Stimulated activated naive CD4-positive, alpha-beta T cell treated with Interleukin-2 at 50 U/mL for 16 hours (primary cell): ENCODE measurements around the gene SHCBP1L.

Experiments used
- DNase-seq: peaks from one replicate; lab custom pipeline; 2025; lab: John Stamatoyannopoulos, UW

SHCBP1L gene

GRCh38 chr1:182889997-182890396 lies 63.0 kb downstream of the SHCBP1L start:
- no peak for DNase-seq

DNA sequence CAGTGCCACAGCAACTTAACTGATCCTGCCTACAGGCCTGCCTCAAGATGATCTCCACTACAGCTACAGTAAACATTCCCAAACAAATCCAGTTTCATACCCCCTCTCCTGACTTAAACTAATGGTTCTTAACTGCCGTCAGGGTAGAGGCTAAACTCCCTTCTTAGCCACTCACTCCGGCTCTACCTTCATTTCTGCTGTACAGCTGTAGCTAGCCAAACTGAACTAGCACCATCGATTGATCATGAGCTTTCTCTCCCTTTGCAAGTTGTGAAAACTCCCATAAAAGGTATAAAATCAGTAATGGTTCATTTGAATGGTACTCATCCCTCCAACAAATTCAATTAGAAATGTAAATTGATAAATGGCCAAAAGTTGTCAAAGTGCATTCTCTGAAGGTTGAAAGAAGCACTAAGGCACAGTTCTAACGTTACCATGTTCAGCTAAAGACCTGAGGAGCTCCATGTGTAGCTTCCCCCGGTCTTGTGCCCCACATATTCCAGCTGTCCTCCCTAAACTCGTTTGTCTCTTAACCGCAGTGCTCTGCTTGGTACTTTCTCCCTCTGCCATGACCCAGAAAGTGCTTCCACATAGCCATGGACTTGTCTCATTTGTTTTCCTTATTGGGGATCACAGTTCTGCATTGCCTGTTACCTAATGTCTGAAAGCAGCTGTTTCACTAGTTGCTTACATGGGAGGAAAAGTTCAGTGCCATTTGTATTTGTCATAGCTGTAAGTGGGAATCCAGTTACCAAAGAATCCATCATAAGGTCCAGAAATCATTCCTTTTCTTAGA lies 64.0 kb downstream of the SHCBP1L start:
- no peak for DNase-seq

GRCh38 chr1:182886985-182887384 lies 66.0 kb downstream of the SHCBP1L start:
- no peak for DNase-seq

DNA sequence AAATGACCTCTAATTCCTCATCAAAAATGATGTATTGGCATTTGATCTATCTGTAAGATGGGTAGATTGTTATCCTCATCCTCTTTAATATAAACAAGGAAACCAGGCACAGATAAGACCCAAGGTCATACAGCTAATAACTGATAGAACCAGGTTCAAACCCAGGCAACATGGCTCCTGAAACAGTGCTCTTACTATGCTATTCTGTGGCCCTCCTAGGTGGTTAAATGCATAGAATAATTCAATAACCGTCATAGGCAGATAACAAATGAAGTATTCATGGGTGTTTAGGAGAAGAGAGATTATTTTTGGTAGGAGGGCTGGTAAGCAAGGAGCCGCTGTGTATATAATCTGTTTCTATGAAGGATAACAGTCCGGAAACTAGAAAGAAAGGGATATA lies 67.4 kb downstream of the SHCBP1L start:
- no peak for DNase-seq

DNA sequence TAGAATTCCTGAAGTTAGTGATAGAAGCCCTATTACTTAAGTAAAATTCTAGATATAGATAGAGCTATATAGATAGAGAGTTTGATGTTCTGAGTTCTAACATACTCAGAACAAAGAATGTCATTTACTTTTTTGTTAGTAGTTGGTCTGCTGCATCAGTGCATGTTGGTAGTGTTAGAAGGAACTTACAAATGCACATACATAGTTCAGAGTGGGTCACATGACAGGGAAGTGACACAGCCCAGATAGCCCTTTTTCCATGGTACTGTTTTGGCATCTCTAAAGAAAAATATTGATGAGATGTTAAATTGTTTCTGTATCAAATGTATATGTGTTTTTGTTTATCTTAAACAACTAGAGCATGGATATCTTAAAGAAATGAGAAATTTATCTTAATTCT lies 68.1 kb downstream of the SHCBP1L start:
- DNase-seq: no peak

DNA sequence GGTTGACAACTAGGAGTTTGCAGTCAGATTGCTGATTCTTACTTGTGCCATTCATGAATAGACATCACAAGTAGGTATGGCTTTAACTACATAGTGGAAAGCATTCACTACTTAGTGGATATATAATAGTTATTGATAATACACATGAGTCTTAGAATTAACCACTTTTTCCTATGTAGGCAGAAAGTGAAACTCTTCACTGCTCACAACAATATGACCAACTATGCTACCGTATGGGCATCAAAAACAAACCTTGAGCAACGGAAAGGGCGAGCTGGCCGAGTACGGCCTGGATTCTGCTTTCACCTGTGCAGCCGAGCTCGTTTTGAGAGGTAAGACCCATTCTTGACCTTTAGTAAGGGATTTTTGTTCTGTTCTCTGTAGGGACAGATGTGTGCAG lies 75.1 kb downstream of the SHCBP1L start:
- no peak for DNase-seq

GRCh38 chr1:182877331-182877730 lies 75.6 kb downstream of the SHCBP1L start:
- DNase-seq: no peak

DNA sequence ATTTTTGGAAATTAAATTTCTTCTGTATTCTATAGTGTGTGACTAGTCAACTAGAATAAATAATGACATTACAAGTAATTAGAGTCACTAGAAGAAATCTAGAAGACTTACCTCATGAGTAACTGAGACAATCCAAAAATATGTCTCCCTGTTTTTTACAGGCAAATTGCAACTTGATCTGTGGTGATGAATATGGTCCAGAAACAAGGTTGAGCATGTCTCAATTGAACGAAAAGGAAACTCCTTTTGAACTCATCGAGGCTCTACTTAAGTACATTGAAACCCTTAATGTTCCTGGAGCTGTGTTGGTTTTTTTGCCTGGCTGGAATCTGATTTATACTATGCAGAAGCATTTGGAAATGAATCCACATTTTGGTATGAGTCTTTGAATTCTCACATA lies 77.1 kb downstream of the SHCBP1L start:
- no peak for DNase-seq

- DNase-seq: no peak
Measured at GRCh38 chr1:182872881-182873280, 80.1 kb downstream of the SHCBP1L start.

DNA sequence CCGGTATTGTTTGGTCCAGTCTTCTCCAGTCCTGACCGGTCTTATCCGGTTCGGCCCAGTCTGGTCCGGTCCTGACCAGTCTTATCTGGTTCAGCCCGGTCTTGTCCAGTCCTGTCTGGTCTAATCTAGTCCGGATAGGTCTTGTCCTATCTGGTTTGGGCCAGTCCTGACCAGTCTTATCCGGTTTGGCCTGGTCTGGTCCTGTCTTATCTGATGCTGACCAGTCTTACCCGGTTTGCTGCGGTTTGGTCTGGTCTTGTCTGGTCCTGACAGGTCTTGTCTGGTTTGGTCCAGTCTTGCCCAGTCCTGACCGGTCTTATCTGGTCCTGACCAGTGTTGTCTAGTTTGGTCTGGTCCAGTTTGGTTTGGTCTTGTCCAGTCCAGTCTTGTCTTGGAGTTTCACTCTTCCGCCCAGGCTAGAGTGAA lies 83.7 kb downstream of the SHCBP1L start:
- no peak for DNase-seq

DNA sequence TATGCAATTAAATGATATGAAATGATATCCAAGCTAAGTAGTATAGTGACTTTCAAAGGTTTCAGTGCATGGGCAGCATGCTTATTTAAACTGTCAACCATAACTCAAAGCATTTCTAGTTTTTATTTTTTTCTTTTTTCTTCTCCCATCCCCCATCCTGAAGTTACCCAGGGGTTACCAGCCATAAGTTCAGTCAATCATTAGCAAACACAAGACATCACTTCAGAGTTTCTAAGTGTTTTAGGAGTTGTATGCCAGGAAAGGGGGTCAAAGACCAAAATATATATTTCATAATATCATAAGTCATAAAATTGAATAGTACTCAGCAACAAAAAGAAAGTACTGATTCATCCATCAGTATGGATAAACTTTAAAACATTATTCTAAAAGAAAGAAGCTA lies 85.1 kb downstream of the SHCBP1L start:
- DNase-seq: no peak

- no peak for DNase-seq
Measured at GRCh38 chr1:182863940-182864339, 89.0 kb downstream of the SHCBP1L start.

DNA sequence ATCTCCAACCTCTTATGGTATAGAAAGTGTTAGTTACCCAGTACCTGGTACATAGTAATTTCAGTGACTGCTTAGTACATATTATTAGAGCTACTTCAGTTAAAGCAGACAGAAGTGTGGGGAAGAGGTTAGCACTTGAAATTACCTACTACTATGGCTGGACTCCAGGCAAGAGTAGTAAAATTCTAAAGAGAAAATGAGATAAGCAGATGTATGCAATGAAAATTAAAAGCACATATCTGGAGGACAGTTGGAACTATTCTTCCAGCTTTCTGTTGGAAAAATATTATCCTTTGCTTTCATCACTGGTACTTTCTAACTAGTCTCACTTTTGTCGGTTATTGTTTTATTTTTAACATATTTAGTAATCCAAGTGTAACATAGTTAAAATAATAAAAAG lies 90.1 kb downstream of the SHCBP1L start:
- no peak for DNase-seq

DNA sequence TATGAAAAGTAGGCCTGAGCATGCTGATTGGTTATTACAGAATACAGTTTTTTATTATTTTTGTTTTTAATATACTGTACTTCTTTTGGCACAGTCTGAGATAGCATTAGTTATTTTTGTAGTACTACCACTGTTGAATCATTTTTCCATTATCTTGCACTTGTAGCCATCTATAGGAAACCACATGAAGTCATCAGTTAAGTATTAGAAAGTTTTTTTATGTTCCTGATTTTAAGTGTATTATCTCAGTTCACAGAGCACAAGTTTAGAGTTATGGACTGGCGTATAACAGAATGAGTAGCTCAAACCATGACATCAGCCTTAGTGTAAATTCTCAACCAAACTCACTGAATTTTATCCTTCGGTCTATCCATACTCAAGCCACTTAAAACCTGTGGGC lies 91.0 kb downstream of the SHCBP1L start:
- DNase-seq: no peak

- DNase-seq: no peak
Measured at GRCh38 chr1:182860658-182861057, 92.3 kb downstream of the SHCBP1L start.

- no peak for DNase-seq
Measured at GRCh38 chr1:182857212-182857611, 95.8 kb downstream of the SHCBP1L start.

DNA sequence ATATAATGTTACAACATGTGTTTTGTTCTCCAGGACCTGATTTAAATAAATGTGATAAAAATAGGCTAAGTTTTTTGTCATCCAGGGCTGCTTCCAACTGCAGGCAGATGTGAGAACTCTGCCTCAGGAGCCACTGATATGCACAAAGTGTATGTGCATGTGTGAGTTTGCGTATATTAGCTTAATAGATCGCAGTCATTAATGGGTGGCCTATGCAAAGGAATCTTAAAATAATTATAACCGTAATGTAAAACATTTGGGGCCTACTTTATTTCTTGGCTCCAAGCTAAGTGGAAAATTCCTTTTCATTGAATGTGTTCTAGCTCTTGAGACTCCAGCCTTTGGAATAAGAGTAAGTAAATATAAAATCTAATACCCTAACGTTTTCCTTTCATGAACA lies 97.1 kb downstream of the SHCBP1L start:
- DNase-seq: no peak

DNA sequence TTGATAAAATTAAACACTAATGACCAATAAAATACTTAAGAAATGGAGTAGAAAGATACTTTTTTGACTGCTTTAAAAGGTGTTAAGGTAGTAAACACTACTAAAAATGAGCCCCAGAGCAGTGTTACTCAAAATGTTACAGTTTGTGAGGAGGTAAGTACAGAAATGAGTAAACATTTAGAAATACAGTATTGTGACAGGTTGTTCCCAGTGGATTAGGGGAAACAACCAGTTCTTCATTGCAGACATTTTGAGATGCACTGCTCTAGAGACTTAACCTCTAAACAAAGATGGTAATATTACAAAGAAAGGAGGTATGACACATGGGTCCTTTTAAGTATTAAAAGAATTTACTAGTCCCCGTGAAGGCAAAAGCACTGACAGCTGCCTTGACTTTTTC lies 101.1 kb downstream of the SHCBP1L start:
- DNase-seq: no peak

DNA sequence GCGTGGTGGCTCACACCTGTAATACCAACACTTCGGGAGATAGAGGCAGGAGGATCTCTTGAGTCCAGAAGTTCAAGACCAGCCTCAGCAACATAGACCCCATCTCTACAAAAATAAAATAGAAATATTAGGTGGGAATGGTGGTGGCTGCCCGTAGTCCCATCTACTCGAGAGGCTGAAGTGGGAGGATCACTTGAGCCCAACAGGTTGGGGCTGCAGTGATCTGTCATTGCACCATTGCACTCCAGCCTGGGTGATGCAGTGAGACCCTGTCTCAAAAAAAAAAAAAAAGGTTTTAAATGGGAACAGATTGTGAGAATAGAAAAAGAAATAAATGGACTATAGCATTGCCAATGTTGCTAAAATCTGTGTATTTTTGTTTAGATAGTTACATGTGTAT lies 102.6 kb downstream of the SHCBP1L start:
- DNase-seq: no peak
